Sigmoid colon (tissue), 7 donors: Measurements from ENCODE around the gene SESN1. TPM values are rescaled to one million over a fixed set of nuclear protein-coding genes. Genes with fewer than 3 reads are reported as not detected.

Experiments
- DNase-seq: peaks from one replicate; pipeline ENCODE4 v3.0.0-alpha.2; 2019
- H3K27ac ChIP-seq, 4 donors: fragments of 200-600 bp; sonication (generic); one replicate each; pipeline ENCODE4 v1.5.1; 2016 to 2019; ENCODE audit warnings: mild to moderate bottlenecking in 1 of 4
- H3K27me3 ChIP-seq, 3 donors: fragments of 200-600 bp; sonication (generic); one replicate each; pipeline ENCODE4 v1.5.1; 2019; ENCODE audit warnings: mild to moderate bottlenecking in 1 of 3
- H3K36me3 ChIP-seq, 4 donors: fragments of 200-600 bp; sonication (generic); one replicate each; pipeline ENCODE4 v1.5.1; 2016 to 2019
- H3K4me1 ChIP-seq, 4 donors: fragments of 200-600 bp; sonication (generic); one replicate each; pipeline ENCODE4 v1.5.1; 2017 to 2019
- H3K4me3 ChIP-seq, 4 donors: fragments of 200-600 bp; sonication (generic); one replicate each; pipeline ENCODE4 v1.5.1; 2017 to 2019; ENCODE audit warnings: mild to moderate bottlenecking in 2 of 4, moderate library complexity in 1 of 4
- H3K9me3 ChIP-seq, 4 donors: fragments of 200-600 bp in 3 of 4; sonication (generic) in 3 of 4; one replicate each; pipeline versions ENCODE4 v1.5.1 to v1.6.1; 2013 to 2019
- CTCF ChIP-seq, 4 experiments: fragments of 450-650 bp in 3 of 4; fragments of 200-600 bp in 1 of 4; IDR thresholded peaks; one replicate each; pipeline ENCODE4 v1.5.1; 2016 to 2019; ENCODE audit warnings: antibody characterized with exemption in 4 of 4, mild to moderate bottlenecking in 3 of 4, moderate library complexity in 2 of 4
- EP300 ChIP-seq, 4 donors: sonication (generic); formaldehyde crosslinking; IDR thresholded peaks; one replicate each; pipeline ENCODE4 v1.6.1; 2017; ENCODE audit warnings: antibody characterized with exemption in 4 of 4
- POLR2A ChIP-seq, 2 donors: fragments of 450-650 bp; IDR thresholded peaks; one replicate each; pipeline ENCODE4 v1.6.1; 2016; ENCODE audit warnings: antibody characterized with exemption in 2 of 2, mild to moderate bottlenecking in 2 of 2, moderate library complexity in 2 of 2
- POLR2AphosphoS5 ChIP-seq, 4 donors: sonication (generic); formaldehyde crosslinking; IDR thresholded peaks; one replicate each; pipeline ENCODE4 v1.6.1; 2017; ENCODE audit warnings: antibody characterized with exemption in 4 of 4
- WGBS, 2 donors: extraction: QIAGEN DNeasy Blood & Tissue Kit; methylation state at CpG; one replicate each; pipeline ENCODE4 v1.1.7; 2013; 5-methylcytosine and 5-hydroxymethylcytosine counted together
- intact Hi-C: fragments of 100-400 bp; cut with DNase I; formaldehyde crosslinking; loops from one replicate; pipeline ENCODE4 v1.15.1; 2023
- polyA plus RNA-seq, 3 donors: library from polyadenylated mRNA; stranded (reverse); fragments of 200-250 nt; gene quantifications; one replicate each; pipeline ENCODE4 v1.2.3, GENCODE V29; 2013
- total RNA-seq, 4 donors: library from RNA; depleted of rRNA; stranded (reverse); fragments of >200 nt; gene quantifications; one replicate each; pipeline ENCODE4 v1.1.0, GENCODE V29; 2016
- donor health status: healthy with polysubstance abuse.
- donor health status: Bipolar disorder and iron deficiency.
- donor health status: healthy.

SESN1 gene
- total and polyA plus RNA-seq, 7 donors, result 18.3 to 144 (median 63.0) TPM

DNA sequence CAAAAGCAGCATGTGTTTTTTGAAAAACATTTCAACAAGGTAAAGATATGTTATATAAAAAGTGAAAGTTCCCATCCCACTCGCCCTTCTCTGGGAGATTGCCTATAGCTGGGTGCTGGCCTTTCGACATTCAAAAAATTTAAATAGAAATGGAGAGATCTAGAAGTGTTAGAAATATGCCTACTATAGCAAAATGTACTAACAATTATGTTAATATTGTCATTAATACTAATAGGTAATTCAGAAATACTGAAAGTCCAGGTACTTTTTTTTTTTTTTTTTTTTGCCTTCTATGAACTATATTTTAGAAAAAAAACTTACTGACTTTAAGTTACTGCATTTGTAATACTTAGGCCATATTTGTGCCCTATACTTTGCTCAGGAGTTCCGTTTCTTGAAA lies 87.1 kb downstream of the SESN1 start:
- Histone ChIP-seq H3K27me3 (no peaks in the 10 kb centered on the region), H3K27ac (peak overlapping the region; percentile 92 to 98 (median 96)), H3K36me3 (no peaks in the 10 kb centered on the region), H3K9me3 (no peaks in the 10 kb centered on the region), H3K4me3 (peak overlapping the region; percentile 93 to 98 (median 97)), H3K4me1 (peaks cover 0 to 66% (median 54%) of the 10 kb centered on the region in 4 donors)
- TF ChIP-seq POLR2A (IDR thresholded peaks at IDR 0.05), result no peak
- TF ChIP-seq POLR2AphosphoS5 (IDR thresholded peaks at IDR 0.05), result no peak
- no peak for TF ChIP-seq EP300 (IDR thresholded peaks at IDR 0.05)
- TF ChIP-seq CTCF (IDR thresholded peaks at IDR 0.05), result no peak
- DNase-seq, result no peak
- 16 to 60% methylated on average over 3 of the region's 3 CpGs for WGBS, 2 donors
- intact Hi-C loops, result loop anchor here (5.0 kb wide), 1 partner anchor 450 kb away; no protein-coding TSS in a partner anchor

DNA sequence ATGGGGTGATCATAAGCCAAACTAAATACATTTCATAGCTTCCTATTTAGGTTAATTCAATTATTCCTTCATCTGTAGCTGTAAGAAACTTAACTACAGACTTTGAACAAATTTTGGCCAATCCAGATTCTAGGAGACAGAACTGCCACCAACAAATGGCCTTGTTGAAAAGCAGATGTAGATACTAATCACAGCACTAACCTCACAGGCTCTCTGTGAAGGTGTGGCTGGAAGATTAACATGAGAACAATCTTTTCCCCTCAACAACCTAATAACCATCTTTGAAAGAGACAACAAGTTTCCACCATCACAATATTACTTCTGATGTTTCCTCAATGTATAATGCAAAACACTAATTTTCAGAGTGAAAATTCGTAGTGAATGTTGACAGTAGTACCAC lies 87.8 kb downstream of the SESN1 start:
- intact Hi-C loops, result loop anchor here (5.0 kb wide), 1 partner anchor 450 kb away; no protein-coding TSS in a partner anchor
- H3K4me1 ChIP-seq, result peaks cover 0 to 72% (median 60%) of the 10 kb centered on the region in 4 donors
- no peak for TF ChIP-seq CTCF (IDR thresholded peaks at IDR 0.05)
- TF ChIP-seq POLR2AphosphoS5 (IDR thresholded peaks at IDR 0.05), result no peak
- no peak for TF ChIP-seq EP300 (IDR thresholded peaks at IDR 0.05)
- TF ChIP-seq POLR2A (IDR thresholded peaks at IDR 0.05), result no peak
- no peaks in the 10 kb centered on the region for H3K27me3 ChIP-seq
- 15 to 63% methylated on average over 1 of the region's 1 CpG for WGBS, 2 donors
- peak overlapping the region; percentile 4 to 97 (median 95) for H3K4me3 ChIP-seq
- H3K9me3 ChIP-seq, result no peaks in the 10 kb centered on the region
- no peak for DNase-seq
- H3K36me3 ChIP-seq, result no peaks in the 10 kb centered on the region
- H3K27ac ChIP-seq, result peak overlapping the region in 3 of 4 donors; percentile 36 to 98 (median 96)

DNA sequence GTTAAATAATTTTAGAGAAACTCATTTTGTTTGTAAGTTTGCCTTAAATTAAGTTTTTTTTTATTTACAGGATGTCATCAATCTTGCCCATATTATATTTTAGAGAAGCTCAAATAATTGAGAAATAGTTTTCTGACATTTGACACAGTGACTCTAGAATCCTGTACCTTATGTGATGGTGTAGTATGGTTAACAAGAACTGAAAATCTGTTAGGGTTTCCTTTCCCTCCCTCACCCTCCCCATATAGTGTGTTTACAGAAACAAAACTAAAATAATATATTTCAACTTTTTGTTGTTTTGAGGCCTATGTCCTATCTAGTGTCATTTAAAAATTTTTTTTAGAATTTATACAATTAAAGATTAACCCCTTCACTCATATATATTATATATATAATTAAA lies 91.8 kb downstream of the SESN1 start:
- peak overlapping the region in 3 of 4 donors; percentile 1 to 23 (median 6) for H3K4me3 ChIP-seq
- H3K4me1 ChIP-seq, result peaks cover 0 to 90% (median 58%) of the 10 kb centered on the region in 4 donors
- intact Hi-C loops, result loop anchor here (2.0 kb wide), 1 partner anchor 56 kb away; no protein-coding TSS in a partner anchor
- H3K27ac ChIP-seq, result peak overlapping the region; percentile 73 to 86 (median 78)
- peaks cover 0 to 33% (median 14%) of the 10 kb centered on the region in 4 donors for H3K36me3 ChIP-seq
- H3K9me3 ChIP-seq, result no peaks in the 10 kb centered on the region
- no peak for TF ChIP-seq POLR2A (IDR thresholded peaks at IDR 0.05)
- no peak for TF ChIP-seq EP300 (IDR thresholded peaks at IDR 0.05)
- no peak for TF ChIP-seq CTCF (IDR thresholded peaks at IDR 0.05)
- no peak for TF ChIP-seq POLR2AphosphoS5 (IDR thresholded peaks at IDR 0.05)
- no peaks in the 10 kb centered on the region for H3K27me3 ChIP-seq
- DNase-seq, result no peak

DNA sequence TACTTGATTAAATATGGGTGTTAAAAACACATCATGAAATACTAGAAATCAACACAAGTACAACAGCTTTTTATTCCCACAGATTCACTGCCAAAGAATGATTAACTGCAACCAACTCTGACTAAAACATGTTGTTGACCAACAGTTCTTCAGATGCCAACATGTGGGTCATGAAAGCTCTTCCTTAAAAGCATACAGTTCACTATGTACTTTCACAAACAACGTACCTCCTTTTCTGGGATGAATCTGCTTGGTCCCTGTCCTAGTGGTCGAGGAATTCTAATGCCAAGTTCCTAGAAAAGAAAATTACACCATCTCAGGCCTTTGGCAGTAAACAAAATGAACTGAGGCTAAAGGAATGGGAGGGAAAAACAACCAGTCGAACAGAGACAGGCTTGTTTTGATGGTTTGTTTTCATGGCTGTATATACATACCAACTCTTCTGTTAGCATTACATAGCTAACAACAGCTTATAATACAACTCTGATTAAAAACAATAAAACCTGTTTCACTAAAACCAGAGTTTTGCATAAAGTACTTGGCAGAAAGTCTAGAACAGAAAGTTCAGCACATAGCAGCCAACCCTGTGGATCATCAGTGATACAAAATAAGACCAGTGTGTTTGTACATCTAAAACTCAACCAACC lies 92.5 kb downstream of the SESN1 start:
- Histone ChIP-seq H3K4me1 (peaks cover 0 to 85% (median 56%) of the 10 kb centered on the region in 4 donors), H3K27ac (peak overlapping the region; percentile 73 to 86 (median 78)), H3K36me3 (peaks cover 5 to 40% (median 14%) of the 10 kb centered on the region in 4 donors), H3K27me3 (no peaks in the 10 kb centered on the region), H3K4me3 (peak overlapping the region; percentile 0 to 23 (median 4)), H3K9me3 (no peaks in the 10 kb centered on the region)
- TF ChIP-seq POLR2A (IDR thresholded peaks at IDR 0.05) (no peak), EP300 (IDR thresholded peaks at IDR 0.05) (peak in 3 of 4 donors; percentile 74 to 92 (median 74)), POLR2AphosphoS5 (IDR thresholded peaks at IDR 0.05) (peak; percentile 67 to 81 (median 72))
- WGBS, 2 donors, result 13 to 51% methylated on average over 3 of the region's 3 CpGs
- intact Hi-C loops, result loop anchor here (2.0 kb wide), 1 partner anchor 55 kb away; no protein-coding TSS in a partner anchor
- no peak for DNase-seq

GRCh38 chr6:109001291-109001894 lies 93.3 kb downstream of the SESN1 start:
- H3K4me3 ChIP-seq, result peak overlapping the region in 3 of 4 donors; percentile 0 to 23 (median 6)
- peak overlapping the region; percentile 73 to 86 (median 78) for H3K27ac ChIP-seq
- TF ChIP-seq POLR2AphosphoS5 (IDR thresholded peaks at IDR 0.05) (no peak), EP300 (IDR thresholded peaks at IDR 0.05) (no peak), CTCF (IDR thresholded peaks at IDR 0.05) (no peak), POLR2A (IDR thresholded peaks at IDR 0.05) (no peak)
- peaks cover 7 to 48% (median 14%) of the 10 kb centered on the region in 4 donors for H3K36me3 ChIP-seq
- intact Hi-C loops, result no loop called here
- no peaks in the 10 kb centered on the region for H3K9me3 ChIP-seq
- H3K27me3 ChIP-seq, result no peaks in the 10 kb centered on the region
- peaks cover 0 to 77% (median 51%) of the 10 kb centered on the region in 4 donors for H3K4me1 ChIP-seq
- no peak for DNase-seq
- 60 to 77% methylated on average over 7 of the region's 7 CpGs for WGBS, 2 donors
